GM03348 (cell line): ENCODE measurements around the gene MDM2.
"Not testable (repeated sequence)": the region's sequence is repeated elsewhere in the genome, so short reads cannot be mapped to it uniquely, and the experiment has no call there.

Experiments
- DNase-seq: peaks from one replicate; pipeline ENCODE4 v3.0.0; 2012; ENCODE audit warnings: low spot score

The MDM2 gene

DNA sequence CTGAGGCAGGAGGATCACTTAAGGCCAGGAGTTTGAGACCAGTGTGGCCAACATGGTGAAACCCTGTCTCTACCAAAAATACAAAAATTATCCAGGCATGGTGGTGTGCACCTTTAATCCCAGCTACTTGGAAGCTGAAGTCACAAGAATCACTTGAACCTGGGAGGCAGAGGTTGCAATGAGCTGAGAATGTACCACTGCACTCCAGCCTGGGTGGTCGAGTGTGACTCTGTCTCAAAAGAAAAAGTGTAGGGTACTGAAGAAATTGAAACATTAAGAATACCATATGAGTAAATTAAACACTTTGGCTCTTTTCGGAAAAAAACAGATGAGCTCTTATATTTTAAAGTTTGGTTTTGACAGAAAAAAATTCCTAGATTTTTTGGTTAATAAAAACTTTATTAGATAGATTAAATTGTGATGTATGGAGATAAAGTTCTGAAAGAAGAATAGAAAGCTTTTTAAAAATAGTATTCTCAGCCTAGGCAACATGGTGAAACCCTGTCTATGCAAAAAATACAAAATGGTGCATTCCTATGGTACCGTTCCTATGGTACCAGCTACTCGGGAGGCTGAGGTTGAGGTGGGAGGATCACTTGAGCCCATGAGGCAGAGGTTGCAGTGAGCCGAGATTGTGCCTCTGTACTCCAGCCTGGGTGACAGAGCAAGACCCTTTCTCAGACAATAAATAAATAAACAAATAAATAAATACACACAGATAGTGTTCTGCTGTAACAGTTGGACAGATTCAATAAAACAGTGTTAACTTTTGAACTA lies 20.1 kb downstream of the MDM2 start:
- DNase-seq: no peak

GRCh38 chr12:68828672-68829068 lies 20.7 kb downstream of the MDM2 start:
- no peak for DNase-seq

DNA sequence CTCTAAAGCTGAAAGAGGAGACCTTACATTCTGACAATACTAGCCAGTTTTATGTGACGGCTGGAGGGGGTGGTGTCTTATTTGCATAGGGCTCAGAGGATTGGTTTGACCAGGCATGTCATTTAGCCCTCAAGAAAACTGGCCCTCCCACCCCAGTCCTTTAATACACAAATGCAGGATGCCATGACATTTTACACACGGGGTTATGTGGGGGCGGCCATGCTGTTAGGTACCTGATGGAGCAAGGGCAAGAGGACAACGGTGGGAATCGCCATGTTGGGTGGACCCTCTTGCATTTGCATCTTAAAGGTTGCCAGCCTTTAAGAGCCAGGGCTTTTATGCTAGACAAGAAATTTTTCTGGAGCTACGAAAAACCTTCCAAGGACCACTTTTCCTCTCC lies 23.3 kb downstream of the MDM2 start:
- DNase-seq: no peak

DNA sequence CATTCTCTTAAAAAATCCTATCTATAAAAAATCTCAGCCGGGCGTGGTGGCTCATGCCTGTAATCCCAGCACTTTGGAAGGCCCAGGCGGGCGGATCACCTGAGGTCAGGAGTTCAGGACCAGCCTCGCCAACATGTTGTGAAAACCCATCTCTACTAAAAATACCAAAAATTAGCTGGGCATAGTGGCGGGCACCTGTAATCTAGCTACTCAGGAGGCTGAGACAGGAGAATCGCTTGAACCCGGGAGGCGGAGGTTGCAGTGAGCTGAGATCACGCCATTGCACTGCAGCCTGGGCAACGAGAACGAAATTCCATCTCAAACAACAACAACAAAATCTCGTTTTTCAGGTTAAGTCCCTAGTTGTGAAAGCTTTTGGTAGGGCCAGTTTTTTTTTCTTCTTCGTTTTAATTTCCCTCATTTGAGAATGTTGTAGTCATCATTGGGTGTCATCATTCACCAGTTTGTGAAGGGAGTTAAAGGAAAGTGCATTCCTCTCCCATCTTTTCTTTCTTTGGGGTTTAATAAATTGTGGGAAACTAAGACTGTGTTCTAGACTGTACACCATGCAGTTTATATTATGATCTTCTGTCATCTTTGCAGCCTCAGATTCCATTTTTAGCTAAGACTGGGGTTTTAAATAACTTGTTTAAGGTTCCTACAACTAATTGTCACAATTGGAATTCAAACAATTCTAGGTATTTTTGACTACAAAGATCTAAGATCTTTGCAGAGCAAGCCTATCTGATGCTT lies 23.9 kb downstream of the MDM2 start:
- no peak for DNase-seq

GRCh38 chr12:68832504-68832867 lies 24.5 kb downstream of the MDM2 start:
- no peak for DNase-seq

DNA sequence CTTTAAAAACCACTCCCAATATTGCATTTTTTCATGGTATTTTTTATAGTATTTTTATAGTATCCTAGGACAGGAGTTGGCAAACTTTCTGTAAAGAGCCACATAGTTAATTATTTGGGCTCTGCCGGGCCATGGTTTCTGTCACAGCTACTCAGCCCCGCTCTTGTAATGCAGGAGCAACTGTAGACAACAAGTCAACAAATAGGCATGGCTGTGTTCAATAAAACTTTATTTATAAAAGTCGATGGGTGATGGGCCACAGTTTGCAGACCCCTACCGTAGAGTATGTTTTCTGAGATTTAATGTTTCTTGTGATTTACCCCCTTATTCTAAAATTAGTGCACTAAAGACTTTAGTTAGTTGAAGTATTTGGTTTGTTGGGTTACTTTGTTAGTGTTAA lies 25.5 kb downstream of the MDM2 start:
- DNase-seq: no peak

- DNase-seq: no peak
Observed at GRCh38 chr12:68835333-68835908, 27.4 kb downstream of the MDM2 start.

- DNase-seq: no peak
Observed at GRCh38 chr12:68837215-68837614, 29.2 kb downstream of the MDM2 start.

DNA sequence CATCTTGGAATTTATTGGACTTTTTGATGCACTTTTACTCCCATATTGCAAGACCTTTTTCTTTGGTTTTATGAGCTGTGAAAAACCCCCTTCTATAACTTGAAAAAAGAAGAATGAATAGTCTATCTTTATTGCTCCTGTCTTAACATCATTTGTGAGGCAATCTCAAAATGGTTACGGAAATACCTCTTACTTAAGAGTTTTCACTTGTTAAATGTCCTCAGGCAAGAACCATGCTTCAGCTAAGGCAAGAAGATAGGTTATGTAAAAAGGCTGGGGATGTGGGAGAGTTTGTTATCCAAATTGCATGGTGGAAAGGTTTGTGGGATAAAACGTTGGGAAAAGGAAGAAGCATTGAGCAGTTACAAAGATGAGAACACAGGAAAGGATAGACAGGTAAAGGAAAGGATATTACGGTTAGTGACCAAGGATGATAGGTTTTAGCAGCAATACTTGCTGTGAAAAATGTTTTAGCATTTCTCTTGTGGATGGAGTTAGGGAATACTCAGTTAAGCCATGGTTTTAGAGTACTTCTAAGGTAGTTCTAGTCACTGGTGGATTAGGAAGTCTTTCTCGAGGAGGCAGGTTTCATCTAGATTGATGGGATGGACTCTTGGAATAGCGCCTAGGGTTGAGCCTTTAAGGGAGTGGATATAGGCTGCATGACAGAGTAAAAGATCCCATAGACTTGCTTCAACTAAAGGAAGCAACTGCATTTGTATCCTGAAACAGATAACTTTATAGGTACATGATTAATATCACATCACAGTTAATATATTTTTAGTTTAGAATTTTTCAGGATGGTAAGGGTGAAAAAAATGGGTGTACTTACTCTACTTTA lies 30.3 kb downstream of the MDM2 start:
- no peak for DNase-seq

DNA sequence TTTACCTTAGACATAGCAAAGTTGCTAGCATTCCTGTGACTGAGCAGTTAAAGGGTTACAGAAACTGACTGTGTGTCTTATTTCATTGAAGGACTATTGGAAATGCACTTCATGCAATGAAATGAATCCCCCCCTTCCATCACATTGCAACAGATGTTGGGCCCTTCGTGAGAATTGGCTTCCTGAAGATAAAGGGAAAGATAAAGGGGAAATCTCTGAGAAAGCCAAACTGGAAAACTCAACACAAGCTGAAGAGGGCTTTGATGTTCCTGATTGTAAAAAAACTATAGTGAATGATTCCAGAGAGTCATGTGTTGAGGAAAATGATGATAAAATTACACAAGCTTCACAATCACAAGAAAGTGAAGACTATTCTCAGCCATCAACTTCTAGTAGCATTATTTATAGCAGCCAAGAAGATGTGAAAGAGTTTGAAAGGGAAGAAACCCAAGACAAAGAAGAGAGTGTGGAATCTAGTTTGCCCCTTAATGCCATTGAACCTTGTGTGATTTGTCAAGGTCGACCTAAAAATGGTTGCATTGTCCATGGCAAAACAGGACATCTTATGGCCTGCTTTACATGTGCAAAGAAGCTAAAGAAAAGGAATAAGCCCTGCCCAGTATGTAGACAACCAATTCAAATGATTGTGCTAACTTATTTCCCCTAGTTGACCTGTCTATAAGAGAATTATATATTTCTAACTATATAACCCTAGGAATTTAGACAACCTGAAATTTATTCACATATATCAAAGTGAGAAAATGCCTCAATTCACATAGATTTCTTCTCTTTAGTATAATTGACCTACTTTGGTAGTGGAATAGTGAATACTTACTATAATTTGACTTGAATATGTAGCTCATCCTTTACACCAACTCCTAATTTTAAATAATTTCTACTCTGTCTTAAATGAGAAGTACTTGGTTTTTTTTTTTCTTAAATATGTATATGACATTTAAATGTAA lies 31.5 kb downstream of the MDM2 start:
- no peak for DNase-seq

- not testable (repeated sequence) for DNase-seq
Observed at GRCh38 chr12:68841175-68841574, 33.2 kb downstream of the MDM2 start.

DNA sequence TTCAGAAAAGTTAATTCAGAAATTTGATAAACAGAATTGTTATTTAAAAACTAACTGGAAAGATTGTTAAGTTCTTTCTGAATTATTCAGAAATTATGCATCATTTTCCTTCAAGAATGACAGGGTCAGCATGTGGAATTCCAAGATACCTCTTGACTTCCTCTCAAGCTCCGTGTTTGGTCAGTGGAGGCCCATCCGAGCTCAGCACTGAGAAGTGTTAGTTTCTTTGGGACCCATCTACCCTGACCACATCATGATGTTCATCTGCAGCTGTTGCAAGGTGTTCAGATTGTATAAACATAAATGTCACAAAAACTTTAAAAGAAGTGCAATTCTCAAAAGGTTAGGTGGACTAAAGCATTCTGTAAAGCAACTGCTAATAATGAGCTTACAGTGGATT lies 33.7 kb downstream of the MDM2 start:
- DNase-seq: no peak

GRCh38 chr12:68842123-68842522 lies 34.1 kb downstream of the MDM2 start:
- no peak for DNase-seq

- no peak for DNase-seq
Observed at GRCh38 chr12:68842784-68843567, 35.0 kb downstream of the MDM2 start.

DNA sequence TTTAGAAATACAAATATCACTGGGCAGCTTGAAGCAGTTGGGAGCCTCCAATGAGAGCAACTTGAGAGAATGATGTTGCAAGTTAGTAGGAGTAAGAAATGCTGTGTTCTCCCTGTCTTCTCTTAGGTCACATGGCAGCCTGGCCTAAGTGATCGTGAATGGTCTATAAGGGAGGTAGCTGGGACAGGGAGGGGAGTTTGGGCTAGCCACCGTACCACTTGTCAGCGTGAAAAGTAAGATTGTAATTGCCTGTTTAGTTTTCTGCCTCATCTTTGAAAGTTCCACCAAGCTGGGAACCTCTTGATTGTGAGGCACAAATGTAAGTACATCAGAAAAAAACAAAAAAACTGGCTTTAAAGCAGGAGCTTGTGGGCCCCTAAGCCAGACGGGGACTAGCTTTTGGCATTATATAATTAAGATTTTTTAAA lies 36.4 kb downstream of the MDM2 start:
- DNase-seq: no peak

DNA sequence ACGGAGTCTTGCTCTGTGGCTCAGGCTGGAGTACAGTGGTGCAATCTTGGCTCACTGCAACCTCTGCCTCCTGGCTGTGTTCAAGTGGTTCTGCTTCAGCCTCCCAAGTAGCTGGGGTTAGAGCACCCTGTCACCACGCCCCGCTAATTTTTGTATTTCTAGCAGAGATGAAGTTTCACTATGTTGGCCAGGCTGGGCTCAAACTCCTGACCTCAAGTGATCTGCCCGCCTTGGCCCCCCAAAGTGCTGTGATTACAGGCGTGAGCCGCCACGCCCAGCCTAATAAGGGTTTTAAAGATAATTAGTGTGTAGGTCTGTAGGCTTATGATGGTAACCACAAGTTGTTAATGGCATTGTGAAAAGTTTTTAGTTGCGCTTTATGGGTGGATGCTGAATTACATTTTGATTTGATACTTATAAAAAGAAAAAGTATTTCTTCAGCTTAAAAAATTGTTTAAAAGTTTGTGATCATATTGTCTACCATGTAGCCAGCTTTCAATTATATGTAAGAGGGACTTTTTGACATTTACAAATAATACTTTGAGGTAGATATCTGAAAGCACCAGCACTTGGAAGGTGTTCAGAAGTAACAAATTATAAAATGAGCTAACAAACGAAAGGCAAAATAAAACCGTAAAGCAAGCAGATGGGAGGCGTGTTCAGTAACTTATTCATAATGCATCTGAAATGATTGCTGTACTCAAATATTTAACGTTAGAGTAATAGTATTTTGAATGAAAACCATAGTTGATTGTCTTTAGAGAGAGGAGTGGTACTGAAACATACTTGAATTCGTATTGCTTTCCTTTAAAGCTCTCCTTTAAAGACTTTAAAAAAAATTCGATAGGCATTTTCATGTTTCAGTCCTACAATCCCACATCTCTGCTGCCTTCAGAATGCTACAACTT lies 37.1 kb downstream of the MDM2 start:
- DNase-seq: no peak

- no peak for DNase-seq
Observed at GRCh38 chr12:68846811-68847210, 38.8 kb downstream of the MDM2 start.

GRCh38 chr12:68850390-68850789 lies 42.4 kb downstream of the MDM2 start:
- no peak for DNase-seq

DNA sequence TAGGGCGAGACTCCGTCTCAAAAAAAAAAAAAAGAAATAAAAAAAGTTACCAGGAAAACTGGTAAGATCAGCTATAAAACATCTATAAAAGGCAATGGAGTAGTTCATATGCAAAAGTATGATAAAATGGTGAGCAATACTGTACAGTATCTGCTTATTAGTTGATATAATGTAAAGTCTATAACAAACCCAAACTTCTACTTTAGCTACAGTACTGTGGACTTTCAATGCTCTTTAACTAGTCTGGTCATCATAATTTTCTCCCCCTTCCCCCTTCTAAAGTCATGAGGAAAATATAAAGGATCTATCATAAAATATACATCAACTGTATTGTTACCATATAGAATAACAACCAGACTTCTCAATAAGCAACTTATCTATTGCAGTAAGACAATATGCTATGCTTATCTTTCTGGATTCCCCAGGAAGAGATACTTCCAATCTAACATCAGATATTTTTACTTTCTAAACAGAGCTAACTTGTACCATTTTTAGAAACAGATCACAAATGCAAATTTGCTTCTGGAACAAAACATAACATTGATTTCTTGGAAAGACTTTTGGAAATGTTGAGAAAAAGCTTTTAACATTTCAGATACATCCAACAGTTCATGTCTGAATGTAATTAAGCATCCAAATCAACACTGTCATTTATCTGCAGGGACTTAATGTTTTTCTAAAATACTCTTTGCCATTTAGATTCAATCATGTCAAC lies 43.8 kb downstream of the MDM2 start:
- no peak for DNase-seq
